GM19452 (cell line): ENCODE data around the gene KCNK13.

ENCODE experiments used
- ATAC-seq: cut with Tn5 transposase; IDR thresholded peaks from one replicate; pipeline ENCODE4 v1.9.1; 2021; ENCODE audit not compliant: unreplicated experiment

Gene KCNK13

GRCh38 chr14:90126260-90126659, 64.5 kb downstream of the KCNK13 start:
- no peak for ATAC-seq

- ATAC-seq: no peak
Observed at GRCh38 chr14:90132821-90133570, 71.2 kb downstream of the KCNK13 start.

- no peak for ATAC-seq
Observed at GRCh38 chr14:90136904-90137303, 75.1 kb downstream of the KCNK13 start.

GRCh38 chr14:90137807-90138206, 76.0 kb downstream of the KCNK13 start:
- ATAC-seq: no peak

- no peak for ATAC-seq
Observed at GRCh38 chr14:90139199-90139598, 77.4 kb downstream of the KCNK13 start.

- no peak for ATAC-seq
Observed at GRCh38 chr14:90140298-90140955, 78.6 kb downstream of the KCNK13 start.

GRCh38 chr14:90140956-90141316, 79.1 kb downstream of the KCNK13 start:
- ATAC-seq: no peak

GRCh38 chr14:90153429-90153828, 91.6 kb downstream of the KCNK13 start:
- no peak for ATAC-seq

GRCh38 chr14:90154110-90154509, 92.3 kb downstream of the KCNK13 start:
- no peak for ATAC-seq

- no peak for ATAC-seq
Observed at GRCh38 chr14:90159146-90159545, 97.4 kb downstream of the KCNK13 start.

GRCh38 chr14:90159688-90160087, 97.9 kb downstream of the KCNK13 start:
- ATAC-seq: no peak

GRCh38 chr14:90161129-90161528, 99.3 kb downstream of the KCNK13 start:
- ATAC-seq: no peak

GRCh38 chr14:90168425-90169105, 106.8 kb downstream of the KCNK13 start:
- no peak for ATAC-seq

GRCh38 chr14:90175631-90176030, 113.8 kb downstream of the KCNK13 start:
- no peak for ATAC-seq

- no peak for ATAC-seq
Observed at GRCh38 chr14:90177539-90178189, 115.9 kb downstream of the KCNK13 start.

GRCh38 chr14:90179357-90179756, 117.6 kb downstream of the KCNK13 start:
- ATAC-seq: no peak

- ATAC-seq: no peak
Observed at GRCh38 chr14:90179809-90180779, 118.3 kb downstream of the KCNK13 start.

- no peak for ATAC-seq
Observed at GRCh38 chr14:90184094-90184493, 122.3 kb downstream of the KCNK13 start.

GRCh38 chr14:90184571-90185266, 122.9 kb downstream of the KCNK13 start:
- no peak for ATAC-seq

- ATAC-seq: no peak
Observed at GRCh38 chr14:90188588-90188987, 126.8 kb downstream of the KCNK13 start.
